Measurements from ENCODE around the gene TAS2R5. TPM values are rescaled to one million over a fixed set of nuclear protein-coding genes. Genes with fewer than 3 reads are reported as not detected.
"Not testable (repeated sequence)": the region's sequence is repeated elsewhere in the genome, so short reads cannot be mapped to it uniquely, and the experiment has no call there.

The TAS2R5 gene
- total RNA-seq, 1 experiment from 2014 or later: 0.92 TPM

GRCh38 chr7:141748396-141748795, 41.6 kb upstream of the TAS2R5 start:
- H3K9me3 ChIP-seq (ENCODE audit: control insufficient read depth, low read depth, low read length): peaks cover 22% of the 10 kb centered on the region
- no peaks in the 10 kb centered on the region for H3K23me2 ChIP-seq (ENCODE audit: insufficient read length, low read depth, low read length, poor library complexity, severe bottlenecking)
- no peak overlapping the region for H2AFZ ChIP-seq (ENCODE audit: low read length)
- no peak overlapping the region for H3K18ac ChIP-seq (ENCODE audit: insufficient read length, low read depth, low read length)
- no peak overlapping the region for H3K56ac ChIP-seq (ENCODE audit: insufficient read length, low read depth, low read length)
- no peak overlapping the region for H3T11ph ChIP-seq (ENCODE audit: low read length)
- no peaks in the 10 kb centered on the region for H3K79me1 ChIP-seq (ENCODE audit: insufficient read depth, low read depth, low read length, poor library complexity, severe bottlenecking)
- H3K14ac ChIP-seq (ENCODE audit: insufficient read depth, low read length): no peak overlapping the region
- no CpG with 5 or more reads among the region's 2 CpGs for WGBS (ENCODE audit: extremely low coverage, insufficient read length, low lambda C conversion rate)
- no peak overlapping the region for H2BK15ac ChIP-seq (ENCODE audit: low read depth, low read length)
- no peak overlapping the region for H2AK5ac ChIP-seq (ENCODE audit: insufficient read length, low read length)
- no peak overlapping the region for H4K91ac ChIP-seq (ENCODE audit: insufficient read length, low read depth, low read length)
- DNase-seq: no peak
- no peak overlapping the region for H2BK5ac ChIP-seq (ENCODE audit: insufficient read length, low read length)
- Mint-ChIP-seq H3K4me1 (no peaks in the 10 kb centered on the region), H3K4me3 (no peak overlapping the region), H3K9me3 (peaks cover 29 to 31% of the 10 kb centered on the region in 2 experiments), H3K36me3 (ENCODE audit: insufficient read depth in 1 of 3, low read depth in 3 of 3) (peaks cover 80 to 90% (median 89%) of the 10 kb centered on the region in 3 experiments), H3K27ac (no peak overlapping the region), H3K27me3 (ENCODE audit: low read depth) (no peaks in the 10 kb centered on the region)
- H2BK120ac ChIP-seq (ENCODE audit: low read depth, low read length, poor library complexity, severe bottlenecking): no peak overlapping the region
- no peak overlapping the region for H3K4ac ChIP-seq (ENCODE audit: low read depth, low read length)
- H4K8ac ChIP-seq (replicated peaks; ENCODE audit: insufficient read length, low read depth, low read length): no peak overlapping the region
- H4K20me1 ChIP-seq (ENCODE audit: control insufficient read depth, insufficient read depth, insufficient read length): no peaks in the 10 kb centered on the region
- H2BK12ac ChIP-seq (ENCODE audit: insufficient read length, low read depth, low read length): no peak overlapping the region
- H3K4me1 ChIP-seq (ENCODE audit: insufficient read depth, low read length): no peaks in the 10 kb centered on the region
- no peak for TF ChIP-seq CTCF (conservative IDR thresholded peaks at IDR 0.05)
- no peaks in the 10 kb centered on the region for H3K79me2 ChIP-seq (ENCODE audit: insufficient read depth, low read length)
- no peak overlapping the region for H3K27ac ChIP-seq (ENCODE audit: insufficient read length, low read depth, low read length)
- H4K5ac ChIP-seq (ENCODE audit: insufficient read length, low read depth, low read length): no peak overlapping the region
- no peak overlapping the region for H2BK20ac ChIP-seq (ENCODE audit: low read depth, low read length, poor library complexity, severe bottlenecking)
- H3K4me2 ChIP-seq (ENCODE audit: insufficient read depth, insufficient read length, low read length): no peak overlapping the region
- H3K9ac ChIP-seq (ENCODE audit: extremely low read depth, insufficient read length, low read length): no peak overlapping the region
- H3K23ac ChIP-seq (ENCODE audit: insufficient read length, low read depth, low read length): no peak overlapping the region
- H3K27me3 ChIP-seq (ENCODE audit: insufficient read depth, low read length): no peaks in the 10 kb centered on the region

GRCh38 chr7:141751904-141752303, 38.1 kb upstream of the TAS2R5 start:
- H3K9me3 ChIP-seq (ENCODE audit: control insufficient read depth, low read depth, low read length): peaks cover 22% of the 10 kb centered on the region
- not testable (repeated sequence) for H2BK120ac ChIP-seq (ENCODE audit: low read depth, low read length, poor library complexity, severe bottlenecking); H3K4me1 Mint-ChIP-seq; H3K4me2 ChIP-seq (ENCODE audit: insufficient read depth, insufficient read length, low read length); H3K23me2 ChIP-seq (ENCODE audit: insufficient read length, low read depth, low read length, poor library complexity, severe bottlenecking); H4K91ac ChIP-seq (ENCODE audit: insufficient read length, low read depth, low read length); H2BK15ac ChIP-seq (ENCODE audit: low read depth, low read length); H2BK20ac ChIP-seq (ENCODE audit: low read depth, low read length, poor library complexity, severe bottlenecking); H3K18ac ChIP-seq (ENCODE audit: insufficient read length, low read depth, low read length); H3K4me1 ChIP-seq (ENCODE audit: insufficient read depth, low read length); H4K20me1 ChIP-seq (ENCODE audit: control insufficient read depth, insufficient read depth, insufficient read length); H3K23ac ChIP-seq (ENCODE audit: insufficient read length, low read depth, low read length); H2AK5ac ChIP-seq (ENCODE audit: insufficient read length, low read length); H3T11ph ChIP-seq (ENCODE audit: low read length); H3K9ac ChIP-seq (ENCODE audit: extremely low read depth, insufficient read length, low read length); H3K4me3 Mint-ChIP-seq; H3K27ac Mint-ChIP-seq; H3K79me1 ChIP-seq (ENCODE audit: insufficient read depth, low read depth, low read length, poor library complexity, severe bottlenecking); H3K27me3 Mint-ChIP-seq (ENCODE audit: low read depth); H3K4ac ChIP-seq (ENCODE audit: low read depth, low read length); DNase-seq; H4K5ac ChIP-seq (ENCODE audit: insufficient read length, low read depth, low read length); H2AFZ ChIP-seq (ENCODE audit: low read length); H3K79me2 ChIP-seq (ENCODE audit: insufficient read depth, low read length); H3K56ac ChIP-seq (ENCODE audit: insufficient read length, low read depth, low read length); H4K8ac ChIP-seq (replicated peaks; ENCODE audit: insufficient read length, low read depth, low read length); H3K14ac ChIP-seq (ENCODE audit: insufficient read depth, low read length); H3K27me3 ChIP-seq (ENCODE audit: insufficient read depth, low read length); H2BK5ac ChIP-seq (ENCODE audit: insufficient read length, low read length); H3K27ac ChIP-seq (ENCODE audit: insufficient read length, low read depth, low read length); H2BK12ac ChIP-seq (ENCODE audit: insufficient read length, low read depth, low read length)
- no CpG with 5 or more reads among the region's 10 CpGs for WGBS (ENCODE audit: extremely low coverage, insufficient read length, low lambda C conversion rate)
- peaks cover 29 to 31% of the 10 kb centered on the region in 2 experiments for H3K9me3 Mint-ChIP-seq
- peaks cover 78 to 90% (median 85%) of the 10 kb centered on the region in 3 experiments for H3K36me3 Mint-ChIP-seq (ENCODE audit: insufficient read depth in 1 of 3, low read depth in 3 of 3)

Measured in H9 (cell line).